Uterine smooth muscle cell (primary cell): ENCODE measurements around the gene KDM2B. TPM values are rescaled to one million over a fixed set of nuclear protein-coding genes. Genes with fewer than 3 reads are reported as not detected.

Experiments used
- total RNA-seq: library from RNA; depleted of rRNA; stranded (reverse); fragments of >200 nt; gene quantifications from 2 replicates; pipeline ENCODE4 v1.2.3, GENCODE V29; 2014

Gene KDM2B
- total RNA-seq: 29.2 and 47.9 TPM in 2 replicates

DNA sequence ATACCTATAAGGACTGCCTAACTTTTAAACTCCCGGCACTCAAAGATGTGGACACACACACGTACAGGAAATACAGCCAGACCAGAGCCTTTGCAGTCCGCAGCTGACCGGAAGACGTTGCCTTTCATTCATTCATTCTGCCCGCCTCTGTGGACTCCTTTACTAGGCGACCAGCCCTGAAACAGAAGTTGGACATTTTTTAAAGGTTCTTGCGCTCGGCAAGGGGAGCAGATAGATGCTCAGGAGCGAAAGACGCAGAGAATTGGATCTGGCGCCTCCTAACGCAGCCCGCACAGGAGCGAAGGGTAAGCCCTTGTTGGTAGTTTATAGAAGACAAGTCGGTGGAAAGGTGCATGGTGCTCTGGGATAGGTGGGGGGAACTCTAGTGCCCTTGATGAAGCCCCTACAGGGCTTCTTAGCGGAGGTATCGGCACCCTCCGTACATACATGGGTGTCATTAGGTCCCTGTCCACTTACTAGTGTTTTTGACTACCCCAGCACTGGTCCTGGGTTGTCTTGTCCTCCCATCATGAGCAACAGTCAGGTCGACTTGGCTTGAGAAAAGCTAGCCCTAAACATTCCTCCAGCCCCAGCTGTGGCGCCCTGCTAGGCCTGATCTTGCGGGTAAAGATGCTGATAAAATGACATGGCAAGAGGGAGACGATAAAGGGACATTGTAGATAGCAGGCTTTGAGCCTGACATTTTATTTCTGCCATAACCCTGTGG, at the start of gene KDM2B:
Gene KDM2B, minus strand, starts transcription at position 65 of the 727 bp plus-strand sequence. CDS start 112 bp downstream, outside the sequence.

GRCh38 chr12:121626087-121626852, 45.4 kb upstream of the KDM2B start, which contains the start of gene ORAI1:
ORAI1 (plus strand) TSS chr12:121626530.

DNA sequence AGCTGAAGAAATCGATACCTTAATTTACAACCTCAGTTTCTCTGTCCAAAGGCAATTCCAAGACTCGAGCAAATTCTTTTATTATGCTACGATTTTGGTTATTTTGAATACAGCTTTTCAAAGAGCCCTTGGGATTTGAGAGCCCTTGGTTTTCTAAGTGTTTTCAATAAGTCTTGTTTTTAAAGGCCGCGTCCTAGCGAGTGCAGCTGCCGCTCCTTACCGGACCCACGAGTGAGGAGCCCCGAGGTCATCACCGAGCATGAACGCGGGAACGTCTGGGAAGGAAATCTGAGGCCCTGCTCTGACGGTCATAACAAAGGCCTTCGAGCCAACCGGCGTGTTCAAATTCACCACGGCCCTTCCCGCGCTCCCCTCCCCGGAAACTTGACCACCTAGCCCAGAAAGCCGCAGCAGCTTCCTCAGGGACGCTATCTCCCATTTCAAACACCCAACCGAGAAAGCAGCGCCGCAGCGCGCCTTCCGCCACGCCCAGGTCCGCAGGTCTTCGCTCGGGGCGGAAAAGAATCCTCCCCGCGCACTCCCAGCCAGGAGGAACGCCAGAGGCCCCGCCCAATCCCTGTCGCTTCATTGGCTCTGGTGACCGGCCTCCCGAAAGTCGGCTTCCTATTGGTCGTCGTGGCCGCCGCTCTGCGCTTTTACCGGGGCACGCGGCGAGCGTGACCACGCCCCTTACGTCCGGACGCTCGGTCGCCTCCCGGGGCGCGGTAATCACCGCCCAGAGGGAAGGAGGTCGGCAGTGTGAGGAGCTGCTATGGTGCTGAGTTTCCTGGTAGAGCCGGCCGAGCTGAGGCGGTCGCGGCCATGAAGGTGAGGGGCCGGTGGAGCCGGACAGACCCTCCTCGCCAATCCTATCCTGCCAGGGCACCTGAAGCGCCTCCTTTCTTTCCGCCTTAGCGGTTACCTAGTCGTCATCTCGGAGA, 181.2 kb downstream of the KDM2B start, which contains the start of gene RNF34:
Gene RNF34, plus strand, starts transcription at position 728 of the 941 bp plus-strand sequence. Its CDS starts 95 bp downstream, at position 823.

Other genes starting within 250 kb of the KDM2B start
- 141 and 158 TPM in 2 replicates for gene ANAPC5, start 228.6 kb downstream of the KDM2B start, total RNA-seq
- 53.2 and 64.7 TPM in 2 replicates for gene RNF34, start 180.9 kb downstream of the KDM2B start, total RNA-seq
- 8.5 and 10.1 TPM in 2 replicates for gene ORAI1, start 45.5 kb upstream of the KDM2B start, total RNA-seq
- 0.55 and 0.62 TPM in 2 replicates for gene MORN3, start 88.6 kb upstream of the KDM2B start, total RNA-seq
- gene TMEM120B, start 131.7 kb upstream of the KDM2B start, total RNA-seq: 15.7 and 16.7 TPM in 2 replicates
- gene RHOF, start 212.7 kb upstream of the KDM2B start, total RNA-seq: 6.6 and 10.8 TPM in 2 replicates
- gene SETD1B, start 223.0 kb upstream of the KDM2B start, total RNA-seq: 4.0 and 4.1 TPM in 2 replicates